HG02852 (cell line): ENCODE measurements around the gene C1QB.
"Not testable (repeated sequence)": the region's sequence is repeated elsewhere in the genome, so short reads cannot be mapped to it uniquely, and the experiment has no call there.

Experiments
- ATAC-seq: cut with Tn5 transposase; IDR thresholded peaks from one replicate; pipeline ENCODE4 v1.9.1; 2021; ENCODE audit warnings: mild to moderate bottlenecking, moderate library complexity; ENCODE audit not compliant: unreplicated experiment

The C1QB gene

GRCh38 chr1:22662318-22662717 is 9.3 kb downstream of the C1QB start:
- ATAC-seq, result no peak

- ATAC-seq, result no peak
Observed at GRCh38 chr1:22662986-22663408, 10.0 kb downstream of the C1QB start.

DNA sequence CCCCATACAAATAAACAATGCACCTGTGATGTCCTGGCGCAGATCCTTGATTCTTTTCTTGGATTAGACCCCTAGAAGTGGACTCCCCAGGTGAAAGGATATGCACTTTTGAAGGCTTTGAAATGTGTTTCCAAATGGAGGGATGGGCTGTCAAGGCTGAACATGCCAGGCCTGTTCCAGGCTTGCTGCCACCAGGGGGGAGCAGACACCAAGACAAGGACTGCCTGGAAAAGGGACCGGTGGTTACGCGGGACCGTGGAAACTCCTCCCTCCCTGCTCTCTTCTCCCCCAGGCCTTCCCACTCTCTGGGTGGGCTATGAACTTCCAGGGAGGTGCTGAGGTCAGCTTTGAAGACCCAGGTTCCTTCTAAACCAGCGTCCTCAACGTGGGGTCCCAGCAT is 12.7 kb downstream of the C1QB start:
- ATAC-seq, result no peak

DNA sequence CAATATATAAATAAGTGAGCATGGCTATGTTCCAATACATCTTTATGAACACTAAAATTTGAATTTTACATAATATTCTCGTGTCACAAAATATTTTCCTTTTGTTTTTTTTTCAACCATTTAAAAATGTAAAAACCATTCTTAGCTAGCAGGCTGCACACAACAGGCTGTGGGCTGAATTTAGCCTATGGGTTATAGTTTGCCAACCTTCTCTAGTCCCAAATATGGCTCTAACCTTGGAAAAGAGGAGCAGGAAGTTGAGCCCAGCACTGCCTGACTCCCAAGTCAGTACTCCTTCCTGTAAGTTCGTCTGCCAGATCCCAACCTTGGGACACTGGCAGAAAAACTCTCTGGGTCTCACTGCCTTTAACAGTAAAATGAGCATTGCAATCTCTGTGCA is 13.4 kb downstream of the C1QB start:
- no peak for ATAC-seq

DNA sequence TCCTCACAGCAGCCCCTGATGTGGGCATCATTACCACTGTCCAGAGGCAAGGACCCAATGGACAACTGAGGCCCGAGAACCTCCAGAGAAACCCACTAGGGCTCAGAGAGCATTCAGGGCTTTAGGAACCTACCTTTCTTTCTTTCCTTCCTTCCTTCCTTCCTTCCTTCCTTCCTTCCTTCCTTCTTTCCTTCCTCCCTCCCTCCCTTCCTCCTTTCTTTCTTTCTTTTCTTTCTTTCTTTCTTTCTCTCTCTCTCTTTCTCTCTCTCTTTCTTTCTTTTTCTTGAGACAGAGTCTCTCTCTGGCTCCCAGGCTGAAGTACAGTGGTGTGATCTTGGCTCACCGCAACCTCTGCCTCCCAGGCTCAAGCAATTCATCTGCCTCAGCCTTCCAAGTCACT is 15.8 kb downstream of the C1QB start:
- ATAC-seq, result not testable (repeated sequence)

DNA sequence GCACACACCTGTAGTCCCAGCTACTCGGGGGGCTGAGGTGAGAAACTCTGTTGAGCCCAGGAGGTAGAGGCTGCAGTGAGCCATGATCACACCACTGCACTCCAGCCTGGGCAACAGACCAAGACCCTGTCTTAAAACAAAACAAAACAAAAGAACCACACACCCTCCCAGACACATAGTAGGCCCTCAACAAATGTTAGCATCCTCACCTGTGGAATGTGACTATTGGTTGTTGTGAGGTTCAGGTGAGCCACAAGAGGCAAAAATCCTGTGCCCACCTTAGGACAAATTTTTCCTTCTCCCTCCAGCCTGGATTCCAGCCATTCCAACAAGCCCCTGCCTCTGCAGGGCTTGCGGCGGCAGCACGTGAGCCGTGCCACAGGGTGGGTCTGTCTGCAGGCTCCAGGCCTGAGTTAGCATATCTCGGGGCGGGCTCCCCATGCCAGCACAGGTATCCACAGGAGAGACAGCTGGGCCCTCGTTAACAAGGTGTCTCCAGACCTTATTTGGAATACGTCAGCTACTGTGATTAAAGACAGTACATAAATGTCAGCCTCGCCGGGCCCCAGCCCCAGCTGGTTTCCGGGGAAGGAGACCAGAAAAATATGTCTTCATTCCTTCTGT is 17.4 kb downstream of the C1QB start:
- no peak for ATAC-seq

DNA sequence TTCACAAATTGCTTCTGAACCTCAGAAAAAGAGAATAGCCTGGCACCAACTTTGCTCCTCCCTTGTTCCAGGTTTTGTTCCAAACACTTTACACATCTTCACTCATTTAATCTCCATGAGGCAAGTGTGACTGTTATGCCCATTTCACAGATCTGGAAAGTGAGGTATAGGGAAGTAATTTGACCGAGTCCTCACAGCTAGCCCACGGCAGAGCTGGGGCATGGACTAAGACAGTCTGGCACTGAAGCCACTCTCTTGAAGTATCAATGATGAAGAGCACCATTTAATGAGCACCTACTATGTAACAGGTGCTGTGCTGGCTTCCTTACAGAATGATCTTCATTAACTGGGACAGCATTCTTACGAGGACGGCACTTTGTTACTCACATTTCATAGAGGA is 19.0 kb downstream of the C1QB start:
- no peak for ATAC-seq

GRCh38 chr1:22673486-22674409 is 20.7 kb downstream of the C1QB start:
- ATAC-seq, result no peak

DNA sequence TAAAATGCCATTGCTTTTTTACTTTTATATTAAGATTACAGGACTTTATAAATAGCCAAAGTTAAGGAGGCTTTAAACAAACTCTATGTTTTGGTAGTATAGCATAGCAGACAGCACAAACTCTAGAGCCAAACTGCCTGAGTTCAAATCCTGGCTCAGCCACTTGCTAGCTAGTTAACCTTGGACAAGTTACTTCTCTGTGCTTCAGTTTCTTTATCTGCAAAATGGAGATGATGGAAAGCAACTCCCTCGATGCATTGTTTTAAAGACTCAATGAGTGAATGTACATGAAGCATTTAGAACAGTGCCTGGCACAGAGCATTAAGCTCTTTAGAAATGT is 21.3 kb downstream of the C1QB start:
- ATAC-seq, result no peak

DNA sequence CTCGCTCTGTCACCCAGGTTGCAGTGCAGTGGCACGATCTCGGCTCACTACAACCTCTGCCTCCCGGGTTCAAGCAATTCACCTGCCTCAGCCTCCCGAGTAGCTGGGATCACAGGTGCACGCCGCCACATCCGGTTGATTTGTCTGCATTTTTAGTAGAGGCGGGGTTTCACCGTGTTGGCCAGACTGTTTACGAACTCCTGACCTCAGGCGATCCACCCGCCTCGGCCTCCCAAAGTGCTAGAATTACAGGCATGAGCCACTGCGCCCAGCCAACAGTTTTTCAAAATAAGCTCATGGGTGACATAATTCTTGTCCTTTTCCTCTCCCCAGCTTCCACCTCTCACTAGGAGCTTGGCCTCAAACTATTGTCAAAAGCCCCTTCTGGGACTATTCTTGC is 23.1 kb downstream of the C1QB start:
- not testable (repeated sequence) for ATAC-seq

DNA sequence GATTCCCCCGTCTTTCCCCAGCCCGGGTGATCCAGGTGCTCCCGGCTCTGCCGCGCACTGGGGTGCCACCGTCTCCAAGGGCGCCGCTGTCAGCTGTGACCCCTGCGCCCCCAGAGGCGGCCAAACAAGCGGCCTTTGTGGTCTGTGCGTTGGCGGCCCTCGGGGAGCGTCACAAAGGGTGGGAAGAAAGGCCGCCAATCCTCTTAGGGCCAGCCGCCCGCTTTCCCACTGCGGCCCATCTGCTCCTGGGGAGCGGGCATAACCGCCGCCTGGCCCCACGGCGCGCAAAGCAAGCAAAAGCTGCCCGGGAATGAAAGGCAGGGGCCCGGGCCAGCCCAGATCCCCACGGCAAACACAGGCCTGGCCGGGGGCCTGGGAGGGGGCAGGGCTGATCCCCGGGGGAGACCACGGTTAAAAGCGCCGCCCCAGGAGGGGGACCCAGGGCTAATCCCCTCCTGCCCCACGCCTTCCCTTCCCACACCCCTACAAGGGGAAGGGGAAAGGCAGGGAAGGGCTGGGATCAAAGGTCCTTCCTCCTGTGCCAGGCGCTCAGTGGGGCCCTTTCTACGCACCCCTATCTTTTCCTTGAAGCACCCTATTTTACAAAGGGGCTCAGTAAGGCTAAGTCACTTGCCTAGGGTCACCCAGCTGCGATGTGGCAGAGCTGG is 24.0 kb downstream of the C1QB start:
- no peak for ATAC-seq

- no peak for ATAC-seq
Observed at GRCh38 chr1:22677931-22678896, 25.2 kb downstream of the C1QB start.

GRCh38 chr1:22680726-22681125 is 27.7 kb downstream of the C1QB start:
- no peak for ATAC-seq

GRCh38 chr1:22681556-22682276 is 28.7 kb downstream of the C1QB start:
- no peak for ATAC-seq

- ATAC-seq, result no peak
Observed at GRCh38 chr1:22683547-22683946, 30.5 kb downstream of the C1QB start.

GRCh38 chr1:22685591-22686059 is 32.6 kb downstream of the C1QB start:
- ATAC-seq, result no peak

GRCh38 chr1:22687191-22687590 is 34.2 kb downstream of the C1QB start:
- no peak for ATAC-seq

DNA sequence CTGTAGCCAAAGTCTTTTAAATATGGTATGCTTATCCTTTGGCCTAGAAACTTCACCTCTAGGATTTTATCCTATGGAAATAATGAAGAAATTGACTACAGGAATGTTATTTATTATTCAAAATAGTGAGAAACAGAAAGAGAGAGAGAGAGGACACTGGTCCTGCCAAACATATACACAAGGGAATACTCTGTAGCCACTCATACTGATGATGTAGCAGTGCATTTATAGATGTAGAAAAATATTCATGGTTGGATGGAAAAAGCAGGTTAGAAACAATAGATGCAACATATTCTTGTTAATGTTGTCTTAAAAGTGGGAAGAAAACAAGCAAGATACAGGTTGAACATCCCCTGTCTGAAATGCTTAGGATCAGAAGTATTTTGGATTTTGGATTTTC is 35.4 kb downstream of the C1QB start:
- ATAC-seq, result no peak

- ATAC-seq, result no peak
Observed at GRCh38 chr1:22689505-22689904, 36.5 kb downstream of the C1QB start.
